Prostate gland (tissue), 2 donors: ENCODE results near the gene MECR.

Source experiments
- POLR2A ChIP-seq: fragments of 450-650 bp; IDR thresholded peaks from one replicate; pipeline ENCODE4 v1.6.1; 2016; ENCODE audit warnings: antibody characterized with exemption, mild to moderate bottlenecking
- POLR2AphosphoS5 ChIP-seq: sonication (generic); formaldehyde crosslinking; IDR thresholded peaks from one replicate; pipeline ENCODE4 v1.6.1; 2017; ENCODE audit warnings: antibody characterized with exemption
- TF ChIP-seq, protein P1 (sequence below), 4 experiments: fragments of 200-600 bp in 2 of 4; fragments of 450-650 bp in 2 of 4; sonication (generic) in 2 of 4; IDR thresholded peaks; 1 replicate in 3 of 4; 2 replicates in 1 of 4; pipeline ENCODE4 v1.5.1; 2016 to 2019; ENCODE audit warnings: antibody characterized with exemption in 4 of 4, mild to moderate bottlenecking in 2 of 4, moderate library complexity in 2 of 4

DNA sequence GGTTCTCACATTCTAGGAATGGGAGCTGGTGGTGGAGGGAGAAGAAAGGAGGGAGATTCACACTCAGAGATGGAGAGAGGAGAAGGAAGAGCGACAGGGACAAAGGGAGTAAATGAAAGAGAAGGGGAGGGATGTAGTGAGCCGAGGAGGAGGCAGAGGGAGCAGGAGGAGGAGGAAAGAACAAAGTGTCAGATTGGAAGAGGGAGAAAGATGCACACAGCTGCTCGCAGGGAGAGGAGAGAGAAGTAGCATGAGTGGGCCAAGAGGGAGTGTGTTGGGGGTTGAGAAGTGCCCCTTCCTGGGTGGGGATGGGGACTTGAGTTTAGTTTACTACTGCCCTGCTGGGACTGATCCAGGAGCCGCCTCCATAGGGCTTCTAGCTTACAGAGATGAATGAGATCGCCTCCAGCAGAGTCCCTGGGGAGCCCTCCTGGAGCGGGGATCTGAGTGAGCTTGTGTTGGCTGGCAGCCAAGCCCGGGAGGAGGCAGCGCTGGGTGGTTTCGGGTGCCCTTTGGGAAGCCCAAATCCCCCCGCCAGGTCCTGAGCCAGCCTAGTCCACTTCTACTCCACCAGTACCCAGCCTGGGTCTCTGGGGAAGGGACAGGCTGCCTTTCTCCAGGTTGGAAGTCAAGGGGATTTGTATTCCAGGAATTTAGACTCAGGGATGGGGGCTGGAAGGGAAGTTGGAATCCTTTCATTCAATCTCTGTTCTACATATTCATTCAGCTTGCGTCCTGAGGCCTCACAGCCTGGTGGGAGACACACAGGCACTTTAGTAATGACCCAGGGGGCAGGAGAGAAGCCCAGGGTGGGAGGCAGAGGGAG lies 26.5 kb upstream of the MECR start:
- TF ChIP-seq, protein P1, sequence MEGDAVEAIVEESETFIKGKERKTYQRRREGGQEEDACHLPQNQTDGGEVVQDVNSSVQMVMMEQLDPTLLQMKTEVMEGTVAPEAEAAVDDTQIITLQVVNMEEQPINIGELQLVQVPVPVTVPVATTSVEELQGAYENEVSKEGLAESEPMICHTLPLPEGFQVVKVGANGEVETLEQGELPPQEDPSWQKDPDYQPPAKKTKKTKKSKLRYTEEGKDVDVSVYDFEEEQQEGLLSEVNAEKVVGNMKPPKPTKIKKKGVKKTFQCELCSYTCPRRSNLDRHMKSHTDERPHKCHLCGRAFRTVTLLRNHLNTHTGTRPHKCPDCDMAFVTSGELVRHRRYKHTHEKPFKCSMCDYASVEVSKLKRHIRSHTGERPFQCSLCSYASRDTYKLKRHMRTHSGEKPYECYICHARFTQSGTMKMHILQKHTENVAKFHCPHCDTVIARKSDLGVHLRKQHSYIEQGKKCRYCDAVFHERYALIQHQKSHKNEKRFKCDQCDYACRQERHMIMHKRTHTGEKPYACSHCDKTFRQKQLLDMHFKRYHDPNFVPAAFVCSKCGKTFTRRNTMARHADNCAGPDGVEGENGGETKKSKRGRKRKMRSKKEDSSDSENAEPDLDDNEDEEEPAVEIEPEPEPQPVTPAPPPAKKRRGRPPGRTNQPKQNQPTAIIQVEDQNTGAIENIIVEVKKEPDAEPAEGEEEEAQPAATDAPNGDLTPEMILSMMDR (IDR thresholded peaks at IDR 0.05) = no peak
- TF ChIP-seq POLR2A (no peak), POLR2AphosphoS5 (no peak)
